Tibial nerve (tissue), 3 donors: ENCODE measurements around the gene CD151.

Source experiments
- CTCF ChIP-seq, 5 experiments: fragments of 200-600 bp in 3 of 5; fragments of 450-650 bp in 2 of 5; sonication (generic) in 3 of 5; IDR thresholded peaks; one replicate each; pipeline ENCODE4 v1.5.1; 2016 to 2019; ENCODE audit warnings: antibody characterized with exemption in 5 of 5, mild to moderate bottlenecking in 3 of 5, moderate library complexity in 2 of 5
- POLR2A ChIP-seq, 2 donors: fragments of 450-650 bp; IDR thresholded peaks; one replicate each; pipeline ENCODE4 v1.6.1; 2017; ENCODE audit warnings: antibody characterized with exemption in 2 of 2, mild to moderate bottlenecking in 2 of 2, moderate library complexity in 2 of 2

GRCh38 chr11:793556-793955, 39.2 kb upstream of the CD151 start:
- no peak for TF ChIP-seq CTCF (IDR thresholded peaks at IDR 0.05)
- no peak for TF ChIP-seq POLR2A (IDR thresholded peaks at IDR 0.05)
